Skeletal muscle cell (primary cell): ENCODE data around the gene SRP19.
"Not testable (repeated sequence)": the region's sequence is repeated elsewhere in the genome, so short reads cannot be mapped to it uniquely, and the experiment has no call there.

Experiments
- DNase-seq: peaks from one replicate; pipeline ENCODE4 v3.0.0-alpha.2; 2010; ENCODE audit warnings: low read depth
- H3K4me3 ChIP-seq: 2 replicates; pipeline ENCODE4 v1.5.1; 2011; ENCODE audit warnings: low read depth, mild to moderate bottlenecking, control low read depth, low read length, moderate library complexity

Gene SRP19

DNA sequence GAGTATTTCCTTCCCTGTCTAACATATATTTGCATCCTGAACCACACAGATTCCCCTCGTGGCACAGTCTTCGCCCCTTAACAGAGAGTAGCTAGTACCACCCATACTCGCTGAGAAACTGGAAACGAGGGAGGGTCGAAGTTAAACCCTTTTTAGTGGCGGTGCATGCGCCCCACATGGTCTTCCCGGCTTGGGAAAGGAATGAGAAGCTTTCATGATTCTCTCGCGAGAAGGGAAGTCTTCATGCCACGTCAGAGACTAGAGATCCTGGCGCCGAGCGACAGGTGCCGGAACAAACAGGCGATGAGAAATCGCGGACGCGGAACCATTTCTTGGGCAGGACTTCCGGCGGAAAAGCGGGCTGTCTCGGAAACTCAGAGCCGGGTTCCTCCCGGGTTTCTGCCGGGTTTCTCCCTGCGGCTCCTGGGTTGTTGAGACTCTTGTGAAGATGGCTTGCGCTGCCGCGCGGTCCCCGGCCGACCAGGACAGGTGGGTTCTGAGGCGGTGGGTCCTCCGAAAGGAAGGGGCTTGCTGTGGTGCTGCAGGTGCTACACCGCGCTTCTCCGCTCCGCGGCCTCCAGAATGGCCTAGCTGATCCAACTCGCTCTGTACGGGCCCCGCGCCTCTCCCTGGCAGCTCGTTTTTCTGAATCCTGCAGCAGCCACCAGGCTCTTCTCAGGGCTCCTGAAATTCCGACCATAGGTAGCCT is at the start of gene SRP19:
TSS of gene SRP19 (plus strand) at position 359 of the 709 bp plus-strand sequence. CDS start at position 449, 90 bp downstream.
- H3K4me3 ChIP-seq, result peak within 1 kb of the TSS; percentile 93
- DNase-seq, result peak; percentile 94

DNA sequence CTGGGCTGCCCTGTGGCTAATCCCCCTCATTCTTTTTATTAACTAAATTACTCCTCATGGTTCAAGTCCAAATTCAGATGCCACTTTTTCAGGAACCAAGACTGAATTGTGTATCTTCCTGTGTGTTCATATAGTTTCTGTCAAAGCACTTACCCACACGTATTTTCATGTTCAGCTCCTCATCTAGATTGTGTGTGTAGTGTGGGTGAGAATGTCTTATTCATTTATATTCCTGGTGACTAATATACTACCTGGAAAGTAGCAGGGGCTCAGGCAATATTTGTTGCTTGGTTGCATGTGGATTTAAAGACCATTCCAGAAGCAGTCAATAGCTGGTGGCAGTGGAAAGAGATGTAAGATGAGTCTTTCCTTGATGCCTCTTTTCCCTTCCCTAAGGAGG is 48.5 kb upstream of the SRP19 start:
- DNase-seq, result no peak
- H3K4me3 ChIP-seq, result no peak overlapping the region

GRCh38 chr5:112820246-112820645 is 40.8 kb upstream of the SRP19 start:
- H3K4me3 ChIP-seq, result no peak overlapping the region
- DNase-seq, result no peak

DNA sequence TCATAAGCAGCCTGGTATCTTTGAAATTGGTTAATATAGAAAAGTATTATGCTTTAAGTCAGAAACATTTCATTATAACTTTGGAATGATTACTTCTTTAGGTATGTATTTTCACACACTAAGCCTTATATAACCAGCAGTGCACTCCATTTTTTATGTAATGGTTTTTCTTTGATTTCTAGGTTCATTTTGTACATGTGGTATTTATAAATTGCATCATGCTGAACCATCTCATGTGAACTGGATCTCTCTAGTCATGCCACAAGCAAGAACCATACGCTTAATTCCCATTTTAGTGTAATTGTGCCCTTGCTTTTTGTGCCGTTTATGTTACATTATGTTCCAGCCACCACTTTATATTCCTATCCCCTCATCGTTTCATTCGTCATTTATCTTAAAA is 38.6 kb upstream of the SRP19 start:
- no peak for DNase-seq

DNA sequence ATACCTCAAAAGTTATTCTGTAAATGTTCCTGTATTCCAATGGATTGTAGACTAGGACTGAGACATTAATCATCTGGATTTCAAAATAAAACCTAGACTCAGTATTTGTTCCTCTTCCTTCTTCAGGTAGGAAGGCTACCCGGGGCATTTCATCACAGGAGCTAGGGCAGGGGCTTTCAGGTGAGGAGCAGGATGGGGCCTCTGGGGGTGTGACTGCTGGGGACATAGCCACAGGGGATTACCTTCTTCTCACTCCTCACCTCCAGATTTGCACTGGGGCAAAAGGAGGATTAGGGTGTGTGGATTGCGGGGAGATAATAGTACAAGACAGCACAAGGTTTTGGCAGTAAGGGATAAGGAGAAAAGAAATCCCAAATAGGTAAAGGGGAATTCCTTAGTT is 37.9 kb upstream of the SRP19 start:
- no peak for DNase-seq
- H3K4me3 ChIP-seq, result no peak overlapping the region

More for the DNA sequence above, 38.6 kb upstream of the SRP19 start:
- H3K4me3 ChIP-seq, result no peak overlapping the region

- no peak overlapping the region for H3K4me3 ChIP-seq
- DNase-seq, result no peak
Measured at GRCh38 chr5:112823656-112824055, 37.4 kb upstream of the SRP19 start.

GRCh38 chr5:112824197-112824596 is 36.9 kb upstream of the SRP19 start:
- H3K4me3 ChIP-seq, result no peak overlapping the region
- DNase-seq, result no peak

- no peak overlapping the region for H3K4me3 ChIP-seq
- DNase-seq, result no peak
Measured at GRCh38 chr5:112830378-112830777, 30.7 kb upstream of the SRP19 start.

DNA sequence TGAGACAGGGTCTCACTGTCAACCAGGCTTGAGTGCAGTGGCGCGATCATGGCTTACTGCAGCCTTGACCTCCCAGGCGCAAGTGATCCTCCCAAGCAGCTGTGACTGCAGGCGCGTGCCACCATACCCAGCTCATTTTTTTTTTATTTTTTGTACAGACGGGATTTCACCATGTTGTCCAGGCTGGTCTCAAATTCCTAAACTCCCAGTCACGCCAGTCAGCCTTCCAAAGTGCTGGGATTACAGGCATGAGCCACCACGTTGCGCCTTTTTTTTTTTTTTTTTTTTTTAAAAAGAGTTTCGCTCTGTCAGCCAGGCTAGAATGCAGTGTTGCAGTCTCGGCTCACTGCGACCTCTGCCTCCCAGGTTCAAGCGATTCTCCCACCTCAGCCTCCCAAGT is 27.1 kb upstream of the SRP19 start:
- DNase-seq, result no peak
- no peak overlapping the region for H3K4me3 ChIP-seq

DNA sequence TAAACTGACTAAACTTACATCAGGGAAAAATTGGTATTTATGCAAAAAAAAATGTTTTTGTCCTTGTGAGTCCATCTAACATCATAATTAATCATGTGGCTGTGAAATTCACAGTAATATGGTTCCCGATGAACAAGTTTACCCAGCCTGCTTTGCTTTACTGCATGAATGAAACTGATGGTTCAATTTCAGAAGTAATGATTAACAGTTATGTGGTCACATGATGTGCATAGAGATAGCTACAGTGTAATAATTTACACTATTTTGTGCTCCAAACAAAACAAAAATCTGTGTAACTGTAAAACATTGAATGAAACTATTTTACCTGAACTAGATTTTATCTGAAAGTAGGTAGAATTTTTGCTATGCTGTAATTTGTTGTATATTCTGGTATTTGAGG is 16.6 kb upstream of the SRP19 start:
- no peak overlapping the region for H3K4me3 ChIP-seq
- DNase-seq, result no peak

GRCh38 chr5:112846556-112846955 is 14.5 kb upstream of the SRP19 start:
- no peak for DNase-seq
- no peak overlapping the region for H3K4me3 ChIP-seq

- DNase-seq, result no peak
- H3K4me3 ChIP-seq, result no peak overlapping the region
Measured at GRCh38 chr5:112847306-112847705, 13.8 kb upstream of the SRP19 start.

GRCh38 chr5:112848116-112848811 is 12.8 kb upstream of the SRP19 start:
- peak; percentile 51 for DNase-seq
- no peak overlapping the region for H3K4me3 ChIP-seq

DNA sequence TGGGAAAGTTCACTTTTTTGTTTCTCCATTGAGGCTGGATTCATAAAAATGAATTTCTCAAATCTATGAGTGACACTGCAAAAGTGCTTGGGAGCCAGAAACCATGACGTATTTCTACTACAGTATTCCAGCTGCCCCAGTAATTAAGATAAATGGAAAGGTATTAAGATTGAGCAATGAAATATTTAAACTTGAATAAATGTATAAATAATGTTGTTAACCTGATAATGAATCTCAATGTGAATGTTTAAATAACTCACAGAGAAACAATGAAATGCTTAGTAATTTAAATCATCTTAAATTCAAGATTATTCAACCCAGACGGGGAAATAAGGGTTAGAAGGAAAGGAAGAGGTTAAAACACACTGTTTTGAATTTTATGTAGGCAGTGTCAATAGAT is 11.2 kb upstream of the SRP19 start:
- DNase-seq, result no peak
- no peak overlapping the region for H3K4me3 ChIP-seq

DNA sequence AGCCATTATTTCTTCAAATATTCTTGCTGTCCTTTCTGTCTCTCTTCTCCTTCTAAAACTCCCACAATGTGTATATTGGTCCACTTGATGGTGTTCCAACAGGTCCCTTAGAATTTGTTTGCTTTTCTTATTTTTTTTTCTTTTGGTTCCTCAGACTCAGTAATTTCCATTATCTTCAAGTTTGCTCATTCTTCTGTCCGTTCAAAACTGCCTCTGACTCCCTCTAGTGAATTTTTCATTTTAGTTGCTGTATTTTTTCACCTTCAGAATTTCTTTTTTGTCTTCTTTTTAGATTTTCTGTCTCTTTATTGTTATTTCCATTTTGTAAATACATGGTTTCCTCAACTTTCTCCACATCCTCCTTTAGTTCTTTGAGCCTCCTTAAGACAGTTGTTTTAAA is 6.4 kb upstream of the SRP19 start:
- H3K4me3 ChIP-seq, result no peak overlapping the region
- no peak for DNase-seq

GRCh38 chr5:112857866-112858265 is 3.2 kb upstream of the SRP19 start:
- H3K4me3 ChIP-seq, result no peak overlapping the region
- no peak for DNase-seq

DNA sequence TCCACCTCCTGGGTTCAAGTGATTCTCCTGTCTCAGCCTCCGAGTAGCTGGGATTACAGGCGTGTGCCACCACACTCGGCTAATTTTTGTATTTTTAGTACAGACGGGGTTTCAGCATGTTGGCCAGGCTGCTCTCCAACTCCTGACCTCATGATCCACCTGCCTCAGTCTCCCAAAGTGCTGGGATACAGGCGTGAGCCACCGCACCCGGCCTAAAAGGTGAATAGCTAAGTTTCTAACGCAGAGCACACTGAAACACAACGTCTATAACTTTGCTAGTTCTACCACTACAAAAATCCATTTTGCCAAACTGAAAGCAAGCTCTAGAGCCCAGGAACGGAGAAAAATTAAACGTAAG is 537 bp upstream of the SRP19 start:
- DNase-seq, result not testable (repeated sequence)
- peak overlapping the region; percentile 93 for H3K4me3 ChIP-seq

GRCh38 chr5:112861638-112861985 is 525 bp downstream of the SRP19 start:
- H3K4me3 ChIP-seq, result peak overlapping the region; percentile 93
- no peak for DNase-seq

- H3K4me3 ChIP-seq, result peak overlapping the region; percentile 93
- DNase-seq, result no peak
Measured at GRCh38 chr5:112862085-112862484, 998 bp downstream of the SRP19 start.

GRCh38 chr5:112863549-112863948 is 2.5 kb downstream of the SRP19 start:
- no peak for DNase-seq
- H3K4me3 ChIP-seq, result no peak overlapping the region

DNA sequence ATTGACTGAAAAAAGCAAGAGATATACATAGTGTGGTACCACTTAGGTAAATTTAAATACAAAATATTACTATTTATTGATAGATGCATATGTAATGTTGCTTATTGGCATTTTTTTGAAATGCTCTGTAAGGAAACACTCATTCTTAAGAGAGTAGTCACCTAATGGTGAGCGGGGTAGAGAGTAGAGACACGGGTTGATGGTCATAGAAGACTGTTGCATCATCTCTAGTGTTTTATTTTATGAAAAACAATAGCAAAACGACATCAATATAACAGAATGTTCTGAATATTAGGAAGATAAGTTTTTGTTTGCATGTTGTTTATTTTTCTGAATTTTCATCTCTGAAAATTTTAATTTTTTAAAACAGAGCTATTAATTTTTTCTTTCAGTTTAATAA is 4.0 kb downstream of the SRP19 start:
- DNase-seq, result no peak
- H3K4me3 ChIP-seq, result no peak overlapping the region
